GM15510 (cell line): ENCODE measurements around the gene DENND6A.

ENCODE experiments used
- POLR2A ChIP-seq: IDR thresholded peaks from 3 replicates; pipeline ENCODE4 v1.6.1; 2011; ENCODE audit warnings: borderline replicate concordance; ENCODE audit not compliant: insufficient read length; ENCODE audit errors: extremely low read depth

Gene DENND6A

DNA sequence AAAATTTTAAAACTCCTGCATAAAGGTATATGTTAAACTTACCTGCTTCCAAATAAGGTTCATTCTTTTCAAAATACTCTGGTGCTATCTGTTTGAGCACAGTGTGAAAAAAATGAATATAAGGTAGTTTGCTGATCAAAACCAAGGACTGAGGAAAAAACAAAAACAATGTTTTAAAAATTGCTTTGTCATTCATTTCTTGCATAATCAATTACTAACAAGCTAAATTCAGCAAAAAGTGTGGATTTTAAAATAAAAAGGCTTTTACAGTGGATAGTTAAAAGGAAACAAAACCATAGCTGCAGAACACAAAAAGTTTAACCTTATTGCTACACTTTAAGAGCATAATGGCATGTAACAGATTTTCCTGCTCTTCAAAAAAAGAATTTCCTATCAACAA, 31.5 kb downstream of the DENND6A start:
- TF ChIP-seq POLR2A, result no peak

- TF ChIP-seq POLR2A, result no peak
Measured at GRCh38 chr3:57659806-57660439, 33.0 kb downstream of the DENND6A start.

GRCh38 chr3:57659004-57659673, 33.7 kb downstream of the DENND6A start:
- no peak for TF ChIP-seq POLR2A

GRCh38 chr3:57658536-57658935, 34.3 kb downstream of the DENND6A start:
- no peak for TF ChIP-seq POLR2A

DNA sequence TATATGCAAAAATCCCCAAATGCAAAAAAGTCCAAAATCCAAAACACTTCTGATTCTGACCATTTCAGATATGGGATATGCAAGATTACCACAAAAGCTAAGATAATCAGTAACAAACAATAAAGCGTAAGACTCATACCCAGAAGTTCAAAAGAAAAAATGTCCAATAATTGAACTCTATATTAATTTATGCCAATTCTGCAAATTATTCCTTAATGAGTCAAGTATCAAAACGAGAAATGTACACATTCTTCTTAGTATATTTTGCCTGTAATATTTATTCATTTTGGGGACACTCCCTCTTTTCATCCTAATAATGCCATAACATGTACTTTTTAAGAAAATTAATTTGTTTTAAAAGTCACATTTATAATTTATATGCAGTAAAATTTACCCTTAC, 37.1 kb downstream of the DENND6A start:
- no peak for TF ChIP-seq POLR2A

DNA sequence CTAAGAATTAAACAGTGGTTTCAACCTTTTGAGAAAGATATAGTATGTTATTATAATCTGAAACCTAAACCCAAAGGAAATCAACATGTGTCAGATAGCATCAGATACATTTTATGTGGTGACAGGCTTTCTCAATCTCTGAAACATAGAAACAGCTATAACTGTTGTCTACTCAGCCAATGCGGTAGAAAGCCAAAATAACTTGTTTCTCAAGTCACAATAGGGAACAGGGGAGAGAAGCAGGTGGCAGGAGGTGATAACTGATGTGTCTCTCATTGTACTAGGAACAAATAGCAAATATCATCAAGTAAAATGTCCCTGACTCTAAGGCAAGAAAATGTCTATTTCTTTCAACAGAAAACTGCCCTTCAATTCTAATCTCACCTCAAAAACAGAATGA, 38.6 kb downstream of the DENND6A start:
- no peak for TF ChIP-seq POLR2A

DNA sequence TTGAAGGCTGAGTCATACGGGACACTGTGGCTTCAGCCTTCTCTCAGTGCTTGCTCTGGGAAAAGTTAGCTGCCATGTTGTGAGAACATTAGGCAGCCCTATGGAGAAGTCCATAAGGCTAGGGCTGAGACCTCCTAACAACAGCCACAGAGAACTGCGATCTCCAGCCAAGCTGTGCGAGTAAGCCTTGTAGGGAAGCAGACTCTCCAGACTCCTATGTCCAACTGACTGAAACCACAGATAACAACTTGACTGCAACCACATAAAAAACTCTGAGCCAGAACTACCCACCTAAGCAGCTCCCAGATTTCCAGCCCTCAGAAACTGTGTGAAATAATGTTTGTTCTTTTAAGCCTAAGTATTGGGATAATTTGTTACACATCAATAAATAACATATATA, 40.7 kb downstream of the DENND6A start:
- TF ChIP-seq POLR2A, result no peak

- TF ChIP-seq POLR2A, result no peak
Measured at GRCh38 chr3:57647292-57647940, 45.5 kb downstream of the DENND6A start.

DNA sequence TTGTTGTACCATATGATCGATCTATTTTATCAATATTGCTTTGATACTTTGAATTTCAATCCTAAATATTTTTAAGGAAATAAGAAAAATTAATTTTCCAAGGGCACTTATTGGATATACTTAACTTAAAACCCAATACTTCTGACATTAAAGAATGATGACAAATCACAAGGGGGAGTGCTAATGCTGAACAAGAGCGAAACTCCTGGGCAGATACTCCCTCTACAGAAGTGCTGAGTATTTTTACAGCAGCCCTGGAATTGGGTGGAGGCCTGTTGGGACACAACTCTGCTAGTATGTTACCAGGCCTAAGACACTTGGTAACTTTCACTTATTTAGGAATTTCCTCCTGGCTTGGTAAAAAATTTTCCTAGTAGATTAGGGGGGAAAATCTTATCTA, 46.2 kb downstream of the DENND6A start:
- TF ChIP-seq POLR2A, result no peak

- TF ChIP-seq POLR2A, result no peak
Measured at GRCh38 chr3:57644740-57645139, 48.1 kb downstream of the DENND6A start.

DNA sequence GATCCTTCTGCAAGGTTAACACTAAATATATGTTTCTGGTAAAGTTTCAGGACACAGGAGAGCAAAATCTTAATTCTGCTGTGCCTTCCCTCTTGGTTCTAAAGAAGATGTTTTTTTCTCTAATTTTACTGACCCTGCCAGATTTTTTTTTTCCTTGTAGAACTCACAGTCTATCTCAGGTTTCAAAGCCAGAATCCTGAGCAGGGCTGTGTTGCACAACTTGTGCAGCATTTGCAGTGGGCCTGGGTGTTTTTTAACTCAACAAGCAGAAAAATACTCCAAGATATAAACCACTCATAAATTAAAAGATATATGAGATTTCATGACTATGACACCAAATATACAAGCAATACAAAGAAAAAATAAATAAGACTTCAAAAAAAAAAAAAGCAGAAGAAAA, 55.5 kb downstream of the DENND6A start:
- TF ChIP-seq POLR2A, result no peak

GRCh38 chr3:57627976-57628375, 64.9 kb downstream of the DENND6A start:
- no peak for TF ChIP-seq POLR2A

DNA sequence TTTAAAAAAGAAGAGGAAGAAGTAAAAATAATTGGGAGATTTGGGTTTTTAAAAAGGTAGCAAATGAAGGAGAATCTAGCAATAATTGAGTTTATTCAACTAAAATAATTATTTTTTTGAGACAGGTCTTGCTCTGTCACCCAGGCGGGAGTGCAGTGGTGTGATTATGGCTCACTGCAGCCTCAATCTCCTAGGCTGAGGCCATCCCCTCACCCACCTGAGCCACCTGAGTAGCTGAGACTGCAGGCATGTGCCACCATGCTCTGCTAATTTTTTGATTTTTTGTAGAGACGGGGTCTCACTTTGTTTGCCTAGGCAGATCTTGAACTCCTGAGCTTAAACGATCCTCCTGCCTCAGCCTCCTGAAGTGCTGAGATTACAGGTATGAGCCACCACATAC, 68.1 kb downstream of the DENND6A start:
- TF ChIP-seq POLR2A, result no peak

DNA sequence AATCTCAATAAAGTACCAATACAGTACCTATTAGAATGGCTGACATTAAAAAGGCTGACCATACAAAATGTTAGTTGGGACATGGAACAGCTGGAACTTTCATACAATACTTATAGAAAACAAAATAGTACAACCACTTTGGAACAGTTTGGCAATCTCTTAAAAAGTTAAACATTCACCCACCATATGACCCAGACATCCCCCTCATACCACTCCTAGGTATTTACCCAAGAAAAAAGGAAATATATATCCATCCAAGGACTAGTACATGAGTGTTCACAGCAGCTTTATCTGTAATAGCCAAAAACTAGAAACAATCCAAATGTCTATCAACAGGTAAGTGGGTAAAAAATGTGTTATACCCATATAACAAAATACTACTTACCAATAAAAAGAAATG, 70.5 kb downstream of the DENND6A start:
- no peak for TF ChIP-seq POLR2A

DNA sequence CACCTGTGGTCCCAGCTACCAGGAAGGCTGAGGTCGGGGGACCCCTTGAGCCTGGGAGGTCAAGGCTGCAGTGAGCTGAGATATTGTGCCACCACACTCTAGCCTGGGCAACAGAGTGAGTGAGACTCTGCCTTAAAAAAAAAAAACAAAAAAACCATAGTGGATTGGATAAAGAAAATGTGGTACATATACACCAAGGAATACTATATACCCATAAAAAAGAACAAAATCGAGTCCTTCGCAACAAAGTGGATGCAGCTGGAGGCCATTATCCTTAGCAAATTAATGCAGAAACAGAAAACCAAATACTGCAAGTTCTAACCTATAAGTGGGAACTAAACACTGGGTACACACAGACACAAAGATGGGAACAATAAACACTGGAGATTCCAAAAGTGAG, 75.1 kb downstream of the DENND6A start:
- TF ChIP-seq POLR2A, result no peak

DNA sequence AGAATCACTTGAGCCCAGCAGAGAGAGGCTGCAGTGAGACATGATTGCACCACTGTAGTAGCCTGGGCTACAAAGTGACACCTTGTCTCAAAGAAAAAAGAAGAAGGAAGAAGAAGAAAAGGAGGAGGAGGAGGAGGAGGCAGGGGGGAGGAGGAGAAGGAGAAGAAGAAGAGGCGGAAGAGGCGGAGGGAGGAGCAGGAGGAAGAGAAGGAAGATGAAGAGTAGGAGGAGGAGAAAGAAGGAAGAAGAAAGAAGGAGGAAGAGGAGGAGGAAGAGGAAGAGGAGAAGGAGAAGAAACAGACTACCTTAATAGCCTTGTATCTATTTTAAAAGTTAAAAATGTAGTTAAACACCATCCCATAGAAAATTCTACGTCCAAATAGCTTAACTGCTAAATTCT, 76.6 kb downstream of the DENND6A start:
- TF ChIP-seq POLR2A, result no peak

GRCh38 chr3:57605683-57606082, 87.2 kb downstream of the DENND6A start:
- TF ChIP-seq POLR2A, result no peak

GRCh38 chr3:57604971-57605370, 87.9 kb downstream of the DENND6A start:
- no peak for TF ChIP-seq POLR2A
